ENCODE measurements around the gene PHACTR1. TPM values are rescaled to one million over a fixed set of nuclear protein-coding genes. Genes with fewer than 3 reads are reported as not detected.

The PHACTR1 gene
- total and polyA plus RNA-seq, 4 experiments from 2014 or later: 0.03 to 0.44 (median 0.42) TPM

- ChIA-PET CTCF (ENCODE audit: partially characterized antibody) (no interaction called here), POLR2A (ENCODE audit: partially characterized antibody) (no interaction called here)
- Histone ChIP-seq H3K4me1 (ENCODE audit: insufficient read depth, low read length) (no peaks in the 10 kb centered on the region), H3K36me3 (ENCODE audit: insufficient read depth, low read length) (no peaks in the 10 kb centered on the region), H3K27me3 (ENCODE audit: insufficient read depth, low read length) (no peaks in the 10 kb centered on the region), H3K27ac (ENCODE audit: low read depth, low read length) (no peak overlapping the region), H3K4me3 (ENCODE audit: low read length in 2 of 2) (no peak overlapping the region), H3K9me3 (ENCODE audit: control insufficient read depth in 1 of 2, low read length in 2 of 2) (no peaks in the 10 kb centered on the region)
- Mint-ChIP-seq H3K9me3 (no peaks in the 10 kb centered on the region), H3K4me1 (peaks cover 0 to 3% (median 0%) of the 10 kb centered on the region in 4 donors), H3K4me3 (no peak overlapping the region), H3K27me3 (peaks cover 6 to 11% of the 10 kb centered on the region in 2 donors), H3K36me3 (no peaks in the 10 kb centered on the region), H3K27ac (no peak overlapping the region)
- no peak for DNase-seq
- intact Hi-C loops (cut with micrococcal nuclease): no loop called here
These were observed 132.6 kb downstream of the PHACTR1 start for GRCh38 chr6:12848964-12849808.

- POLR2A ChIA-PET (ENCODE audit: partially characterized antibody): no interaction called here
- CTCF ChIA-PET (ENCODE audit: partially characterized antibody): no interaction called here
- H3K27me3 ChIP-seq (ENCODE audit: insufficient read depth, low read length): no peaks in the 10 kb centered on the region
- no peaks in the 10 kb centered on the region for H3K36me3 Mint-ChIP-seq
- no peak for DNase-seq
- intact Hi-C loops (cut with micrococcal nuclease): no loop called here
- H3K4me3 ChIP-seq (ENCODE audit: low read length in 2 of 2): no peak overlapping the region
- no peak overlapping the region for H3K4me3 Mint-ChIP-seq
- no peaks in the 10 kb centered on the region for H3K9me3 Mint-ChIP-seq
- no peaks in the 10 kb centered on the region for H3K4me1 ChIP-seq (ENCODE audit: insufficient read depth, low read length)
- no peak overlapping the region for H3K27ac ChIP-seq (ENCODE audit: low read depth, low read length)
- H3K27me3 Mint-ChIP-seq: peaks cover 6 to 11% of the 10 kb centered on the region in 2 donors
- H3K36me3 ChIP-seq (ENCODE audit: insufficient read depth, low read length): no peaks in the 10 kb centered on the region
- H3K4me1 Mint-ChIP-seq: peaks cover 0 to 3% (median 0%) of the 10 kb centered on the region in 4 donors
- no peak overlapping the region for H3K27ac Mint-ChIP-seq
- no peaks in the 10 kb centered on the region for H3K9me3 ChIP-seq (ENCODE audit: control insufficient read depth in 1 of 2, low read length in 2 of 2)
These were observed 133.2 kb downstream of the PHACTR1 start for GRCh38 chr6:12849809-12850198.

- ChIA-PET CTCF (ENCODE audit: partially characterized antibody) (no interaction called here), POLR2A (ENCODE audit: partially characterized antibody) (no interaction called here)
- no peaks in the 10 kb centered on the region for H3K27me3 ChIP-seq (ENCODE audit: insufficient read depth, low read length)
- H3K27ac Mint-ChIP-seq: no peak overlapping the region
- no peaks in the 10 kb centered on the region for H3K9me3 Mint-ChIP-seq
- DNase-seq: no peak
- no peaks in the 10 kb centered on the region for H3K4me1 ChIP-seq (ENCODE audit: insufficient read depth, low read length)
- H3K27me3 Mint-ChIP-seq: peaks cover 6 to 11% of the 10 kb centered on the region in 2 donors
- H3K36me3 Mint-ChIP-seq: no peaks in the 10 kb centered on the region
- H3K36me3 ChIP-seq (ENCODE audit: insufficient read depth, low read length): no peaks in the 10 kb centered on the region
- H3K4me1 Mint-ChIP-seq: peaks cover 0 to 3% (median 0%) of the 10 kb centered on the region in 4 donors
- intact Hi-C loops (cut with micrococcal nuclease): no loop called here
- no peak overlapping the region for H3K4me3 Mint-ChIP-seq
- H3K27ac ChIP-seq (ENCODE audit: low read depth, low read length): no peak overlapping the region
- H3K9me3 ChIP-seq (ENCODE audit: control insufficient read depth in 1 of 2, low read length in 2 of 2): no peaks in the 10 kb centered on the region
- no peak overlapping the region for H3K4me3 ChIP-seq (ENCODE audit: low read length in 2 of 2)
These were observed 134.6 kb downstream of the PHACTR1 start for GRCh38 chr6:12851123-12851695.

GRCh38 chr6:12861603-12862002, 145.0 kb downstream of the PHACTR1 start:
- Histone ChIP-seq H3K4me3 (ENCODE audit: low read length in 2 of 2) (no peak overlapping the region), H3K4me1 (ENCODE audit: insufficient read depth, low read length) (no peaks in the 10 kb centered on the region), H3K27ac (ENCODE audit: low read depth, low read length) (no peak overlapping the region), H3K36me3 (ENCODE audit: insufficient read depth, low read length) (no peaks in the 10 kb centered on the region), H3K9me3 (ENCODE audit: control insufficient read depth in 1 of 2, low read length in 2 of 2) (no peaks in the 10 kb centered on the region), H3K27me3 (ENCODE audit: insufficient read depth, low read length) (no peaks in the 10 kb centered on the region)
- H3K4me3 Mint-ChIP-seq: no peak overlapping the region
- peaks cover 3% of the 10 kb centered on the region in 2 donors for H3K27me3 Mint-ChIP-seq
- H3K4me1 Mint-ChIP-seq: no peaks in the 10 kb centered on the region
- peaks cover 0 to 3% (median 0%) of the 10 kb centered on the region in 8 donors for H3K9me3 Mint-ChIP-seq
- intact Hi-C loops (cut with micrococcal nuclease): no loop called here
- H3K27ac Mint-ChIP-seq: no peak overlapping the region
- no peaks in the 10 kb centered on the region for H3K36me3 Mint-ChIP-seq
- ChIA-PET POLR2A (ENCODE audit: partially characterized antibody) (no interaction called here), CTCF (ENCODE audit: partially characterized antibody) (interaction anchor here (0.7 kb wide), 1 partner anchor 178 kb away, joined by 3 read pairs; no protein-coding TSS in a partner anchor)
- no peak for DNase-seq

- H3K4me1 Mint-ChIP-seq: no peaks in the 10 kb centered on the region
- no peak overlapping the region for H3K27ac ChIP-seq (ENCODE audit: low read depth, low read length)
- H3K4me3 ChIP-seq (ENCODE audit: low read length in 2 of 2): no peak overlapping the region
- no peaks in the 10 kb centered on the region for H3K36me3 ChIP-seq (ENCODE audit: insufficient read depth, low read length)
- H3K27ac Mint-ChIP-seq: no peak overlapping the region
- ChIA-PET POLR2A (ENCODE audit: partially characterized antibody) (no interaction called here), CTCF (ENCODE audit: partially characterized antibody) (interaction anchor here (1.2 kb wide), 1 partner anchor 19 kb away, joined by 3 read pairs; no protein-coding TSS in a partner anchor)
- no peak overlapping the region for H3K4me3 Mint-ChIP-seq
- H3K4me1 ChIP-seq (ENCODE audit: insufficient read depth, low read length): no peaks in the 10 kb centered on the region
- peaks cover 0 to 3% (median 0%) of the 10 kb centered on the region in 8 donors for H3K9me3 Mint-ChIP-seq
- DNase-seq: no peak
- H3K27me3 ChIP-seq (ENCODE audit: insufficient read depth, low read length): no peaks in the 10 kb centered on the region
- peaks cover 2 to 8% of the 10 kb centered on the region in 2 donors for H3K27me3 Mint-ChIP-seq
- intact Hi-C loops (cut with micrococcal nuclease): no loop called here
- H3K36me3 Mint-ChIP-seq: no peaks in the 10 kb centered on the region
- no peaks in the 10 kb centered on the region for H3K9me3 ChIP-seq (ENCODE audit: control insufficient read depth in 1 of 2, low read length in 2 of 2)
These were observed 148.6 kb downstream of the PHACTR1 start for GRCh38 chr6:12865117-12865516.

- H3K36me3 ChIP-seq (ENCODE audit: insufficient read depth, low read length): no peaks in the 10 kb centered on the region
- Mint-ChIP-seq H3K4me1 (no peaks in the 10 kb centered on the region), H3K36me3 (no peaks in the 10 kb centered on the region), H3K27me3 (peaks cover 0 to 8% of the 10 kb centered on the region in 2 donors), H3K9me3 (peaks cover 0 to 3% (median 0%) of the 10 kb centered on the region in 8 donors), H3K4me3 (no peak overlapping the region), H3K27ac (no peak overlapping the region)
- intact Hi-C loops (cut with micrococcal nuclease): no loop called here
- ChIA-PET CTCF (ENCODE audit: partially characterized antibody) (interaction anchor here (1.2 kb wide), 1 partner anchor 19 kb away, joined by 3 read pairs; no protein-coding TSS in a partner anchor), POLR2A (ENCODE audit: partially characterized antibody) (no interaction called here)
- H3K27me3 ChIP-seq (ENCODE audit: insufficient read depth, low read length): no peaks in the 10 kb centered on the region
- H3K4me3 ChIP-seq (ENCODE audit: low read length in 2 of 2): no peak overlapping the region
- DNase-seq: no peak
- H3K9me3 ChIP-seq (ENCODE audit: control insufficient read depth in 1 of 2, low read length in 2 of 2): no peaks in the 10 kb centered on the region
- no peaks in the 10 kb centered on the region for H3K4me1 ChIP-seq (ENCODE audit: insufficient read depth, low read length)
- H3K27ac ChIP-seq (ENCODE audit: low read depth, low read length): no peak overlapping the region
These were observed 149.2 kb downstream of the PHACTR1 start for GRCh38 chr6:12865671-12866181.

- no peaks in the 10 kb centered on the region for H3K4me1 Mint-ChIP-seq
- no peaks in the 10 kb centered on the region for H3K27me3 ChIP-seq (ENCODE audit: insufficient read depth, low read length)
- H3K27me3 Mint-ChIP-seq: peaks cover 5 to 8% of the 10 kb centered on the region in 2 donors
- H3K36me3 Mint-ChIP-seq: no peaks in the 10 kb centered on the region
- H3K9me3 ChIP-seq (ENCODE audit: control insufficient read depth in 1 of 2, low read length in 2 of 2): no peaks in the 10 kb centered on the region
- intact Hi-C loops (cut with micrococcal nuclease): no loop called here
- no peak overlapping the region for H3K27ac ChIP-seq (ENCODE audit: low read depth, low read length)
- DNase-seq: no peak
- ChIA-PET POLR2A (ENCODE audit: partially characterized antibody) (no interaction called here), CTCF (ENCODE audit: partially characterized antibody) (no interaction called here)
- H3K9me3 Mint-ChIP-seq: peaks cover 0 to 3% (median 0%) of the 10 kb centered on the region in 8 donors
- no peak overlapping the region for H3K4me3 Mint-ChIP-seq
- H3K36me3 ChIP-seq (ENCODE audit: insufficient read depth, low read length): no peaks in the 10 kb centered on the region
- H3K4me1 ChIP-seq (ENCODE audit: insufficient read depth, low read length): no peaks in the 10 kb centered on the region
- no peak overlapping the region for H3K4me3 ChIP-seq (ENCODE audit: low read length in 2 of 2)
- H3K27ac Mint-ChIP-seq: no peak overlapping the region
These were observed 150.0 kb downstream of the PHACTR1 start for GRCh38 chr6:12866422-12867029.

Measured in CD4-positive, alpha-beta memory T cell (primary cell).